ENCODE data around the gene EMP1. TPM values are rescaled to one million over a fixed set of nuclear protein-coding genes. Genes with fewer than 3 reads are reported as not detected.

EMP1 gene
- total RNA-seq: 11.6 and 31.9 TPM in 2 replicates

GRCh38 chr12:13196130-13196921, at the start of gene EMP1:
TSS of gene EMP1 (plus strand) at chr12:13196726. CDS start at chr12:13211511, 14,785 bp downstream.

Other genes with a start within 250 kb of the EMP1 start
- not detected in 2 replicates for gene GPRC5D, start 244.6 kb upstream of the EMP1 start, total RNA-seq
- gene HEBP1, start 196.5 kb upstream of the EMP1 start, total RNA-seq: 5.5 and 20.9 TPM in 2 replicates
- 3.4 and 11.0 TPM in 2 replicates for gene FAM234B, start 152.3 kb upstream of the EMP1 start, total RNA-seq
- gene GSG1, start 93.1 kb upstream of the EMP1 start, total RNA-seq: not detected in 2 replicates

All from nasal cavity respiratory epithelium epithelial cell of viscerocranial mucosa (primary cell).